Measurements from ENCODE around the gene GBP2.

The GBP2 gene

DNA sequence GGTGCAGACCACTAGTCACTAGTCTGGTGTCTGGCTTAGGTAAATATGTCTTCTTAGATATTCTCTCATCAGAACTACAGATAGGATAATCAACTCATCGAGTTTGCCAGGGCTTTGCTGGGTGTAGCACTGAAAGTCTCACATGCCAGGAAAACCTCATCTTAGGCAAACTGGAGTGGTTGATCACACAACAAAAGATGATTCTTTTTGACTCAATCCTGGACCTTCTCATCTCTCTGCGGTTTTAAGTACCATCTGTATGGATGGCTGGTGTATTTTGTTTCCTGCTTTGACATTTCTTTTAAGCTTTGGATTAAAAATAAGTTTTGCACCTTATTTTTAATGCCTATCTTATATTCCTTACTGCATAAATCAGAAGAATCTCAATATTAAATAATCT is 11.3 kb downstream of the GBP2 start:
- no peak for TF ChIP-seq SNAI2 (CRISPR knock-in tag; IDR thresholded peaks at IDR 0.05)
- TF ChIP-seq ZNF70 (CRISPR knock-in tag; IDR thresholded peaks at IDR 0.05): no peak
- no peak for TF ChIP-seq ESRRG (CRISPR knock-in tag; IDR thresholded peaks at IDR 0.05)
- no peak for TF ChIP-seq ZNF8 (CRISPR knock-in tag; IDR thresholded peaks at IDR 0.05)
- TF ChIP-seq PPARA (CRISPR knock-in tag; IDR thresholded peaks at IDR 0.05; ENCODE audit: borderline replicate concordance): no peak
- no peak for TF ChIP-seq TOX (CRISPR knock-in tag; IDR thresholded peaks at IDR 0.05; ENCODE audit: borderline replicate concordance)
- no peak for TF ChIP-seq CREB5 (CRISPR knock-in tag; IDR thresholded peaks at IDR 0.05; ENCODE audit: low read depth)
- TF ChIP-seq BACH2 (CRISPR knock-in tag; IDR thresholded peaks at IDR 0.05; ENCODE audit: borderline replicate concordance): no peak
- no peak for TF ChIP-seq OSR1 (CRISPR knock-in tag; IDR thresholded peaks at IDR 0.05)
- TF ChIP-seq ZNF565 (CRISPR knock-in tag; conservative IDR thresholded peaks at IDR 0.05; ENCODE audit: low read depth): no peak
- no peak for TF ChIP-seq ZC3H10 (CRISPR knock-in tag; IDR thresholded peaks at IDR 0.05)
- no peak for TF ChIP-seq RARB (CRISPR knock-in tag; IDR thresholded peaks at IDR 0.05)
- TF ChIP-seq GLIS3 (CRISPR knock-in tag; IDR thresholded peaks at IDR 0.05): no peak
- no peak for ATAC-seq

DNA sequence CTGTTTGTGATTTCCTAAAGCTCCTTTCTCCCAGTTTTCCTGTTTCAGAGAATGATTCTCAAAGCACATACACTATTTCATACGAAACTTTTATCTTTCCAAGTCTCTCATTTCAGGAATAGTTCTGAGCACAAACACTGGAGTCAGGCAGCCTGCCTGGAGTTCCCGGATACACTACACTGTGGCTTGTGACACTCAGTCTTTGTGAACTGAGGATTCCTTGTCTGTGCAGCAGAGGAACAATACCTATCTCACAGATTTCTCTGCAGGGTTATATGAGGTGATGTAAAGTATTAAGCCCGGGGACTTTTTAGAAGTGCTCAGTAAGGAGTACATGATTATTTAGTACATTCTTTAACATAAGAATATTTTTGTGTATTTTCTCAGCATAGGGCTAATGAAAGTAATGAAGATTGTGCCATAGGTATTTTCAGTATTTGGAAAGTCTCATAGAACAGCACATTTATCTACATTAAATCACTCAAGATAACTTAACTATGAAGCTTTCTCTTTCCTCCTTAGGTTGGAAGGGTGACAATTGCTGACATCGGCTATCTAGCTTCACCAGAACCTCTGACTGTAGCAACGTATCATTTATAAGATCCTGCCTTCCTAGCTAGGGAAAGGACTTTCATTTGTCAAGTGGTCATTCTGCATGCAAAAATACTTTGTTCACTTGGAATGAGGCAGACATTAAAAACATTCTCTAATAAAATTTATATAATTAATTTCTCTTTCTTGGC is 12.9 kb downstream of the GBP2 start:
- no peak for ATAC-seq
- TF ChIP-seq CSDC2 (CRISPR knock-in tag; IDR thresholded peaks at IDR 0.05) (no peak), SNAI2 (CRISPR knock-in tag; IDR thresholded peaks at IDR 0.05) (no peak), ZNF565 (CRISPR knock-in tag; conservative IDR thresholded peaks at IDR 0.05; ENCODE audit: low read depth) (no peak), ISL1 (CRISPR knock-in tag; IDR thresholded peaks at IDR 0.05) (no peak), GLIS3 (CRISPR knock-in tag; IDR thresholded peaks at IDR 0.05) (no peak), OSR1 (CRISPR knock-in tag; IDR thresholded peaks at IDR 0.05) (no peak), BACH2 (CRISPR knock-in tag; IDR thresholded peaks at IDR 0.05; ENCODE audit: borderline replicate concordance) (no peak), ZFP30 (CRISPR knock-in tag; IDR thresholded peaks at IDR 0.05) (no peak), PPARA (CRISPR knock-in tag; IDR thresholded peaks at IDR 0.05; ENCODE audit: borderline replicate concordance) (no peak), TOX (CRISPR knock-in tag; IDR thresholded peaks at IDR 0.05; ENCODE audit: borderline replicate concordance) (no peak), ZNF70 (CRISPR knock-in tag; IDR thresholded peaks at IDR 0.05) (no peak), ESRRG (CRISPR knock-in tag; IDR thresholded peaks at IDR 0.05) (no peak), ZC3H10 (CRISPR knock-in tag; IDR thresholded peaks at IDR 0.05) (no peak), ZFP3 (CRISPR knock-in tag; IDR thresholded peaks at IDR 0.05) (no peak)
- TF ChIP-seq, protein P1, sequence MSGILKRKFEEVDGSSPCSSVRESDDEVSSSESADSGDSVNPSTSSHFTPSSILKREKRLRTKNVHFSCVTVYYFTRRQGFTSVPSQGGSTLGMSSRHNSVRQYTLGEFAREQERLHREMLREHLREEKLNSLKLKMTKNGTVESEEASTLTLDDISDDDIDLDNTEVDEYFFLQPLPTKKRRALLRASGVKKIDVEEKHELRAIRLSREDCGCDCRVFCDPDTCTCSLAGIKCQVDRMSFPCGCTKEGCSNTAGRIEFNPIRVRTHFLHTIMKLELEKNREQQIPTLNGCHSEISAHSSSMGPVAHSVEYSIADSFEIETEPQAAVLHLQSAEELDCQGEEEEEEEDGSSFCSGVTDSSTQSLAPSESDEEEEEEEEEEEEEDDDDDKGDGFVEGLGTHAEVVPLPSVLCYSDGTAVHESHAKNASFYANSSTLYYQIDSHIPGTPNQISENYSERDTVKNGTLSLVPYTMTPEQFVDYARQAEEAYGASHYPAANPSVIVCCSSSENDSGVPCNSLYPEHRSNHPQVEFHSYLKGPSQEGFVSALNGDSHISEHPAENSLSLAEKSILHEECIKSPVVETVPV (CRISPR knock-in tag; IDR thresholded peaks at IDR 0.05): no peak
- TF ChIP-seq, protein P2, sequence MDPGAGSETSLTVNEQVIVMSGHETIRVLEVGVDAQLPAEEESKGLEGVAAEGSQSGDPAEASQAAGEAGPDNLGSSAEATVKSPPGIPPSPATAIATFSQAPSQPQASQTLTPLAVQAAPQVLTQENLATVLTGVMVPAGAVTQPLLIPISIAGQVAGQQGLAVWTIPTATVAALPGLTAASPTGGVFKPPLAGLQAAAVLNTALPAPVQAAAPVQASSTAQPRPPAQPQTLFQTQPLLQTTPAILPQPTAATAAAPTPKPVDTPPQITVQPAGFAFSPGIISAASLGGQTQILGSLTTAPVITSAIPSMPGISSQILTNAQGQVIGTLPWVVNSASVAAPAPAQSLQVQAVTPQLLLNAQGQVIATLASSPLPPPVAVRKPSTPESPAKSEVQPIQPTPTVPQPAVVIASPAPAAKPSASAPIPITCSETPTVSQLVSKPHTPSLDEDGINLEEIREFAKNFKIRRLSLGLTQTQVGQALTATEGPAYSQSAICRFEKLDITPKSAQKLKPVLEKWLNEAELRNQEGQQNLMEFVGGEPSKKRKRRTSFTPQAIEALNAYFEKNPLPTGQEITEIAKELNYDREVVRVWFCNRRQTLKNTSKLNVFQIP (CRISPR knock-in tag; IDR thresholded peaks at IDR 0.05; ENCODE audit: borderline replicate concordance, low read depth): no peak

DNA sequence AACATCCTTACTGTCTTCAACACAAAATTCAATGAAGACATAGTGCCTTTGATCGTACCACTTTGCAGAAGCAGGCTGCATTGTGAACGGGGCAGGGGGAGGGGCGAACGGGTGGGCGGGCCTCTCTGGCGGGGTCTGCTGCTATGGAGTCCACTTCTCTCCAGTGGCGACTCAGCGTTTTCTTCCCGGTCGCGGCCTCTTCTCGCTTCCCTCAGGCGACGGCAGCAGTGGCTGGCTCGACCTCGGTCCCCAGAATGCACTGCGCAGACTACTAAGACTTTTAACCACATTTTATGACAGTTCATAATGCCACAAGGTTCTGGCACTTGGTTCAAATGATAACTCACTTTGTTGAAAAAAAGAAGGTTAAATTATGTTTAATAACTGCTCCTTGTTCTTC is 21.2 kb downstream of the GBP2 start:
- no peak for ATAC-seq
- TF ChIP-seq SNAI2 (CRISPR knock-in tag; IDR thresholded peaks at IDR 0.05): no peak
- no peak for TF ChIP-seq CREB5 (CRISPR knock-in tag; IDR thresholded peaks at IDR 0.05; ENCODE audit: low read depth)
- TF ChIP-seq RARB (CRISPR knock-in tag; IDR thresholded peaks at IDR 0.05): no peak
- no peak for TF ChIP-seq CSDC2 (CRISPR knock-in tag; IDR thresholded peaks at IDR 0.05)
- TF ChIP-seq, protein P3, sequence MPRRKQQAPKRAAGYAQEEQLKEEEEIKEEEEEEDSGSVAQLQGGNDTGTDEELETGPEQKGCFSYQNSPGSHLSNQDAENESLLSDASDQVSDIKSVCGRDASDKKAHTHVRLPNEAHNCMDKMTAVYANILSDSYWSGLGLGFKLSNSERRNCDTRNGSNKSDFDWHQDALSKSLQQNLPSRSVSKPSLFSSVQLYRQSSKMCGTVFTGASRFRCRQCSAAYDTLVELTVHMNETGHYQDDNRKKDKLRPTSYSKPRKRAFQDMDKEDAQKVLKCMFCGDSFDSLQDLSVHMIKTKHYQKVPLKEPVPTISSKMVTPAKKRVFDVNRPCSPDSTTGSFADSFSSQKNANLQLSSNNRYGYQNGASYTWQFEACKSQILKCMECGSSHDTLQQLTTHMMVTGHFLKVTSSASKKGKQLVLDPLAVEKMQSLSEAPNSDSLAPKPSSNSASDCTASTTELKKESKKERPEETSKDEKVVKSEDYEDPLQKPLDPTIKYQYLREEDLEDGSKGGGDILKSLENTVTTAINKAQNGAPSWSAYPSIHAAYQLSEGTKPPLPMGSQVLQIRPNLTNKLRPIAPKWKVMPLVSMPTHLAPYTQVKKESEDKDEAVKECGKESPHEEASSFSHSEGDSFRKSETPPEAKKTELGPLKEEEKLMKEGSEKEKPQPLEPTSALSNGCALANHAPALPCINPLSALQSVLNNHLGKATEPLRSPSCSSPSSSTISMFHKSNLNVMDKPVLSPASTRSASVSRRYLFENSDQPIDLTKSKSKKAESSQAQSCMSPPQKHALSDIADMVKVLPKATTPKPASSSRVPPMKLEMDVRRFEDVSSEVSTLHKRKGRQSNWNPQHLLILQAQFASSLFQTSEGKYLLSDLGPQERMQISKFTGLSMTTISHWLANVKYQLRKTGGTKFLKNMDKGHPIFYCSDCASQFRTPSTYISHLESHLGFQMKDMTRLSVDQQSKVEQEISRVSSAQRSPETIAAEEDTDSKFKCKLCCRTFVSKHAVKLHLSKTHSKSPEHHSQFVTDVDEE (CRISPR knock-in tag; IDR thresholded peaks at IDR 0.05): no peak
- TF ChIP-seq ISL1 (CRISPR knock-in tag; IDR thresholded peaks at IDR 0.05): no peak
- TF ChIP-seq PPARA (CRISPR knock-in tag; IDR thresholded peaks at IDR 0.05; ENCODE audit: borderline replicate concordance): no peak
- TF ChIP-seq PATZ1 (CRISPR knock-in tag; IDR thresholded peaks at IDR 0.05; ENCODE audit: borderline replicate concordance): no peak
- TF ChIP-seq TOX (CRISPR knock-in tag; IDR thresholded peaks at IDR 0.05; ENCODE audit: borderline replicate concordance): no peak
- TF ChIP-seq ZFP30 (CRISPR knock-in tag; IDR thresholded peaks at IDR 0.05): no peak
- TF ChIP-seq BACH2 (CRISPR knock-in tag; IDR thresholded peaks at IDR 0.05; ENCODE audit: borderline replicate concordance): no peak
- TF ChIP-seq ESRRG (CRISPR knock-in tag; IDR thresholded peaks at IDR 0.05): no peak
- no peak for TF ChIP-seq GLIS3 (CRISPR knock-in tag; IDR thresholded peaks at IDR 0.05)

Data from SK-N-SH treated with all-trans-retinoic acid at 6 μM for 48 hours (cell line).